ENCODE results near the gene PCSK9. TPM values are rescaled to one million over a fixed set of nuclear protein-coding genes. Genes with fewer than 3 reads are reported as not detected.

The PCSK9 gene
- total and polyA plus RNA-seq, 2 experiments from 2014 or later: 1.3 TPM; not detected in 1

- Histone ChIP-seq H3K4me1 (ENCODE audit: low read depth) (peaks cover 3% of the 10 kb centered on the region), H3K27me3 (peaks cover 49% of the 10 kb centered on the region), H3K4me3 (no peak overlapping the region), H3K27ac (no peak overlapping the region), H3K36me3 (no peaks in the 10 kb centered on the region), H3K9me3 (ENCODE audit: low read depth) (no peaks in the 10 kb centered on the region)
- DNase-seq (ENCODE audit: low read depth in 1 of 2, low spot score in 1 of 2): no peak
- no peak for TF ChIP-seq CTCF (IDR thresholded peaks at IDR 0.05; ENCODE audit: low read depth, low read length)
Measured at GRCh38 chr1:54997711-54997986, 41.7 kb upstream of the PCSK9 start.

GRCh38 chr1:54998100-54998499 is 41.2 kb upstream of the PCSK9 start:
- DNase-seq (ENCODE audit: low read depth in 1 of 2, low spot score in 1 of 2): no peak
- no peak overlapping the region for H3K4me3 ChIP-seq
- H3K27ac ChIP-seq: no peak overlapping the region
- no peaks in the 10 kb centered on the region for H3K36me3 ChIP-seq
- no peak for TF ChIP-seq CTCF (IDR thresholded peaks at IDR 0.05; ENCODE audit: low read depth, low read length)
- peaks cover 3% of the 10 kb centered on the region for H3K4me1 ChIP-seq (ENCODE audit: low read depth)
- H3K9me3 ChIP-seq (ENCODE audit: low read depth): no peaks in the 10 kb centered on the region
- H3K27me3 ChIP-seq: peaks cover 49% of the 10 kb centered on the region

- no peaks in the 10 kb centered on the region for H3K36me3 ChIP-seq
- peaks cover 49% of the 10 kb centered on the region for H3K27me3 ChIP-seq
- no peaks in the 10 kb centered on the region for H3K9me3 ChIP-seq (ENCODE audit: low read depth)
- H3K4me1 ChIP-seq (ENCODE audit: low read depth): peaks cover 3% of the 10 kb centered on the region
- TF ChIP-seq CTCF (IDR thresholded peaks at IDR 0.05; ENCODE audit: low read depth, low read length): no peak
- H3K27ac ChIP-seq: no peak within 1 kb of the TSS
- no peak for DNase-seq (ENCODE audit: low read depth in 1 of 2, low spot score in 1 of 2)
- no peak within 1 kb of the TSS for H3K4me3 ChIP-seq
Measured at GRCh38 chr1:54998677-54999076, 40.7 kb upstream of the PCSK9 start, which contains the start of gene BSND. TSS of gene BSND (plus strand) at chr1:54998933. CDS start at chr1:54999187, 254 bp downstream.

GRCh38 chr1:55000110-55001085 is 39.0 kb upstream of the PCSK9 start:
- no peak for DNase-seq (ENCODE audit: low read depth in 1 of 2, low spot score in 1 of 2)
- Histone ChIP-seq H3K4me3 (no peak overlapping the region), H3K27me3 (peaks cover 38% of the 10 kb centered on the region), H3K4me1 (ENCODE audit: low read depth) (peaks cover 3% of the 10 kb centered on the region), H3K9me3 (ENCODE audit: low read depth) (no peaks in the 10 kb centered on the region), H3K27ac (no peak overlapping the region), H3K36me3 (no peaks in the 10 kb centered on the region)
- no peak for TF ChIP-seq CTCF (IDR thresholded peaks at IDR 0.05; ENCODE audit: low read depth, low read length)

- no peaks in the 10 kb centered on the region for H3K36me3 ChIP-seq
- no peaks in the 10 kb centered on the region for H3K9me3 ChIP-seq (ENCODE audit: low read depth)
- H3K27ac ChIP-seq: no peak overlapping the region
- no peak for DNase-seq (ENCODE audit: low read depth in 1 of 2, low spot score in 1 of 2)
- no peak for TF ChIP-seq CTCF (IDR thresholded peaks at IDR 0.05; ENCODE audit: low read depth, low read length)
- no peak overlapping the region for H3K4me3 ChIP-seq
- H3K27me3 ChIP-seq: peaks cover 29% of the 10 kb centered on the region
- H3K4me1 ChIP-seq (ENCODE audit: low read depth): peaks cover 3% of the 10 kb centered on the region
Measured at GRCh38 chr1:55001311-55001710, 38.0 kb upstream of the PCSK9 start.

Measured in cardiac muscle cell (in vitro differentiated cells and primary cell).